ENCODE measurements around the gene DCLK3. TPM values are rescaled to one million over a fixed set of nuclear protein-coding genes. Genes with fewer than 3 reads are reported as not detected.

DCLK3 gene
- total and polyA plus RNA-seq, 4 donors = 0.04 to 0.80 (median 0.21) TPM

DNA sequence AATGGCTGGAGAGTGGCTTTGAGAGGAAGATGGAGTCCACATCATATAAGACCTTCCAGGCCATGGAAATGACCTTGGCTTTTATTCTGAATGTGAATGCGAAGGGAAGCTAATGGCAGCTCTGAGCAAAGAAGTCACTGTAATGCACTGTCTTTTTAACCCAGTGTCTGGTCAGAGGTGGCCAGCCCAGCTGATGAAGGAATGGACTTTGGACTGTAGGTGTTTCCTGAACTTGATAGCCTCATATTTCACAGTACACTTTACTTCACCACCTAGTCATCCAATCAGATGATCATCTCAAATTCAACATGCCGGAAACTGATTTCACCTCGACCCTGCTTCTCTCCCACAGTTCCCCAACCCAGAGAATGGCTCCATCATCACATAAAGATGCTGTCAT lies 33.4 kb downstream of the DCLK3 start:
- Histone ChIP-seq H3K27me3 (ENCODE audit: control insufficient read depth in 3 of 3, insufficient read depth in 3 of 3, low read length in 2 of 3) (peaks cover 0 to 4% (median 0%) of the 10 kb centered on the region in 3 donors), H3K9ac (ENCODE audit: insufficient read depth in 1 of 2, low read length in 2 of 2) (no peak overlapping the region), H3K36me3 (ENCODE audit: control insufficient read depth in 4 of 4, insufficient read depth in 4 of 4, low read length in 4 of 4) (no peaks in the 10 kb centered on the region), H3K4me3 (no peak overlapping the region), H3K4me1 (ENCODE audit: control insufficient read depth in 5 of 5, insufficient read depth in 5 of 5, low read length in 5 of 5) (peaks cover 0 to 14% (median 6%) of the 10 kb centered on the region in 5 donors), H3K27ac (ENCODE audit: low read depth in 1 of 2, low read length in 1 of 2) (no peak overlapping the region), H3K9me3 (ENCODE audit: control insufficient read depth in 4 of 4, insufficient read depth in 3 of 4, low read length in 3 of 4) (no peaks in the 10 kb centered on the region)
- TF ChIP-seq, protein P1, sequence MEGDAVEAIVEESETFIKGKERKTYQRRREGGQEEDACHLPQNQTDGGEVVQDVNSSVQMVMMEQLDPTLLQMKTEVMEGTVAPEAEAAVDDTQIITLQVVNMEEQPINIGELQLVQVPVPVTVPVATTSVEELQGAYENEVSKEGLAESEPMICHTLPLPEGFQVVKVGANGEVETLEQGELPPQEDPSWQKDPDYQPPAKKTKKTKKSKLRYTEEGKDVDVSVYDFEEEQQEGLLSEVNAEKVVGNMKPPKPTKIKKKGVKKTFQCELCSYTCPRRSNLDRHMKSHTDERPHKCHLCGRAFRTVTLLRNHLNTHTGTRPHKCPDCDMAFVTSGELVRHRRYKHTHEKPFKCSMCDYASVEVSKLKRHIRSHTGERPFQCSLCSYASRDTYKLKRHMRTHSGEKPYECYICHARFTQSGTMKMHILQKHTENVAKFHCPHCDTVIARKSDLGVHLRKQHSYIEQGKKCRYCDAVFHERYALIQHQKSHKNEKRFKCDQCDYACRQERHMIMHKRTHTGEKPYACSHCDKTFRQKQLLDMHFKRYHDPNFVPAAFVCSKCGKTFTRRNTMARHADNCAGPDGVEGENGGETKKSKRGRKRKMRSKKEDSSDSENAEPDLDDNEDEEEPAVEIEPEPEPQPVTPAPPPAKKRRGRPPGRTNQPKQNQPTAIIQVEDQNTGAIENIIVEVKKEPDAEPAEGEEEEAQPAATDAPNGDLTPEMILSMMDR (IDR thresholded peaks at IDR 0.05; ENCODE audit: control extremely low read depth, extremely low read depth) = no peak
- 93 to 94% methylated on average over 3 of the region's 3 CpGs for WGBS, 2 donors
- ATAC-seq (ENCODE audit: insufficient read depth, low FRiP score) (no peak), DNase-seq (no peak)

DNA sequence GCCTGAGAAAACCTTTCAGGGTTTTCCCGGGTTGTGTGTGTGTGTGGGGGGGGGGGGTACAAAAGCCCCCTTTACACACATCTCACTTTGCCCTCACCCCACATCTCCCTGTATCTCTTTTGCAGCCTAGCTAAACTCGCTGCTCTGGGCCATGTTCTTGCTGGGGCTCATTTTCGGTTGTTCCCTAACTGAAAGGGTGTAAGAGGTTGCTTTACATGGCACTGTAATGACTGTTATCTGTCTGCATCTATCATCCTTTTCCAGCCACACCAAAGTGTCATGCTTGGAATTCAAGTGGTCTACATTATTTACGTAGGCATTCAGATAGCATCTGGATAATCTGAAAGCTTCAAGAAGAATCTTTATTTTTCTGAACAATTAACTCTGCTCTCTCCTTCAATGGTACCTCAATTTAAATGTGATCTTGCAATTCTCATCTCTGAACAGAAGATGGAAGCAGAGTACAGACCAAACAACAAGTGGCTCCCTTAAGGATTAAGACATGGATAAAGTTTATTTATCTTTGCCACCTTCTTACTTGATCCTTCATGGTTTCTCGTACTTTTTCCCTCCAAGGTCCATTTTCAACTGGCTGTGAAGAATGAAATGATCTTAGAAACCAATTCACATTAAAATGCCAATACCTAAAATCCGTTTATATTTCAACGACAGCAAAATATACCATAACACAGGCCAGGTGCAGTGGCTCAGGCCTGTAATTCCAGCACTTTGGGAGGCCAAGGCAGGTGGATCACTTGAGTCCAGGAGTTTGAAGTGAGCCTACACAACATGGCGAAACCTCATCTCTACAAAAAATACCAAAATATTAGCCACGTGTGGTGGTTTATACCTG lies 34.9 kb downstream of the DCLK3 start:
- ATAC-seq (ENCODE audit: insufficient read depth, low FRiP score) (peak; percentile 53), DNase-seq (peak in 2 of 3 donors; percentile 76 to 80)
- Histone ChIP-seq H3K27me3 (ENCODE audit: control insufficient read depth in 3 of 3, insufficient read depth in 3 of 3, low read length in 2 of 3) (peaks cover 0 to 4% (median 0%) of the 10 kb centered on the region in 3 donors), H3K4me3 (no peak overlapping the region), H3K9me3 (ENCODE audit: control insufficient read depth in 4 of 4, insufficient read depth in 3 of 4, low read length in 3 of 4) (no peaks in the 10 kb centered on the region), H3K36me3 (ENCODE audit: control insufficient read depth in 4 of 4, insufficient read depth in 4 of 4, low read length in 4 of 4) (no peaks in the 10 kb centered on the region), H3K4me1 (ENCODE audit: control insufficient read depth in 5 of 5, insufficient read depth in 5 of 5, low read length in 5 of 5) (peaks cover 0 to 9% (median 0%) of the 10 kb centered on the region in 5 donors), H3K9ac (ENCODE audit: insufficient read depth in 1 of 2, low read length in 2 of 2) (no peak overlapping the region), H3K27ac (ENCODE audit: low read depth in 1 of 2, low read length in 1 of 2) (no peak overlapping the region)
- TF ChIP-seq, protein P1 (IDR thresholded peaks at IDR 0.05; ENCODE audit: control extremely low read depth, extremely low read depth) = peak; percentile 68
- 56 to 67% methylated on average over 9 of the region's 9 CpGs for WGBS, 2 donors

DNA sequence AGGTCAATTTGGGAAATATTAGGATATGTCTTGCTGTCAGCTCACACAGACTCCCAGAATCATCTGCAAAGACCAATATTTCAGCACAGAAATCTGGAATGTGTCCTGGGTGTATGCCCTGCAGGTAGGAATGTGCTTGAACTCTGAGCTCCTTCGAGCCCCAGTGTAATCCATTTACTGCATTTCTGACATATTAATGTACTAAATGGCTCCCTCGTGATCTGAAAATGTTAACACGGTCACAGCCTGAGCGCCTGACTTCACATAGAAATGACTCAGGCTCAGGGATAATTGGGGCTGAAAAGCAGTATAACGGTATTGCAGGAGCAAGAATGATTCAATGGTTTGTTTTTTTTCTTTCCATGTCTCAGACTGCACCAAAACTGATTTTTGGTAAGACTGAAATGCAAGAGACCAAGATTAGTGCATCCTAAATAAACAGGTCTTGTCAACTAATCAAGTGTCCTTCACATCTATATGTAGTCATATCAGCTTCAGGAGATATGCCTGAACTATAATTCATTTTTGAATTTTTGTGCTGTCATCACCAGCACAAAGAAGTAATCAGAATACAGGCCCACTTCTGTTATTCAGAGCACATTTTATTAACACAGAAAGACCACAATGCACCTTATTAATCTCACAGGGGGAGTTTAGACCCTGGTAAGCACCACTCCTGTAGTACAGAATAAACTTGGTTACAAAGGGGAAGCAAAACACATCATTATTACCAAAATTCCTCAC lies 49.8 kb downstream of the DCLK3 start:
- Histone ChIP-seq H3K36me3 (ENCODE audit: control insufficient read depth in 4 of 4, insufficient read depth in 4 of 4, low read length in 4 of 4) (no peaks in the 10 kb centered on the region), H3K4me1 (ENCODE audit: control insufficient read depth in 5 of 5, insufficient read depth in 5 of 5, low read length in 5 of 5) (no peaks in the 10 kb centered on the region), H3K27me3 (ENCODE audit: control insufficient read depth in 3 of 3, insufficient read depth in 3 of 3, low read length in 2 of 3) (no peaks in the 10 kb centered on the region), H3K9ac (ENCODE audit: insufficient read depth in 1 of 2, low read length in 2 of 2) (no peak overlapping the region), H3K27ac (ENCODE audit: low read depth in 1 of 2, low read length in 1 of 2) (no peak overlapping the region), H3K9me3 (ENCODE audit: control insufficient read depth in 4 of 4, insufficient read depth in 3 of 4, low read length in 3 of 4) (no peaks in the 10 kb centered on the region), H3K4me3 (no peak overlapping the region)
- DNase-seq (no peak), ATAC-seq (ENCODE audit: insufficient read depth, low FRiP score) (no peak)
- TF ChIP-seq, protein P1 (IDR thresholded peaks at IDR 0.05; ENCODE audit: control extremely low read depth, extremely low read depth) = no peak
- 78 to 91% methylated on average over 5 of the region's 5 CpGs for WGBS, 2 donors
